ENCODE measurements around the gene ANKMY1.
A peak's percentile ranks its signal among the peaks of the same experiment; 100 is the strongest.

The ANKMY1 gene

GRCh38 chr2:240557808-240558207, at the start of gene ANKMY1:
Gene ANKMY1, minus strand, starts transcription at chr2:240557988. Its CDS starts 653 bp downstream, at chr2:240557335.
- intact Hi-C loops (cut with DNase I; ENCODE audit: low total_unique reads) = loop anchor here (10.0 kb wide), 1 partner anchor 103 kb away; no protein-coding TSS in a partner anchor
- TF ChIP-seq CTCF (IDR thresholded peaks at IDR 0.05) = no peak
- Histone ChIP-seq H3K9me3 (no peaks in the 10 kb centered on the region), H3K27ac (no peak within 1 kb of the TSS), H3K27me3 (peaks cover 0 to 8% of the 10 kb centered on the region in 2 donors), H3K36me3 (peaks cover 0 to 8% (median 0%) of the 10 kb centered on the region in 3 donors), H3K4me1 (peaks cover 0 to 47% (median 34%) of the 10 kb centered on the region in 4 donors), H3K4me3 (peak within 1 kb of the TSS; percentile 41 to 54)
- DNase-seq = peak in 1 of 2 donors; percentile 71

GRCh38 chr2:240605867-240606743, 48.3 kb upstream of the ANKMY1 start:
- H3K27ac ChIP-seq = no peak overlapping the region
- intact Hi-C loops (cut with DNase I; ENCODE audit: low total_unique reads) = no loop called here
- no peak overlapping the region for H3K4me3 ChIP-seq
- peaks cover 0 to 13% (median 0%) of the 10 kb centered on the region in 3 donors for H3K36me3 ChIP-seq
- TF ChIP-seq CTCF (IDR thresholded peaks at IDR 0.05) = no peak
- H3K27me3 ChIP-seq = no peaks in the 10 kb centered on the region
- DNase-seq = peak in 1 of 2 donors; percentile 55
- no peaks in the 10 kb centered on the region for H3K9me3 ChIP-seq
- H3K4me1 ChIP-seq = peaks cover 0 to 7% (median 3%) of the 10 kb centered on the region in 4 donors

GRCh38 chr2:240604939-240605716, 47.3 kb upstream of the ANKMY1 start:
- Histone ChIP-seq H3K27ac (no peak overlapping the region), H3K4me1 (peaks cover 0 to 7% (median 3%) of the 10 kb centered on the region in 4 donors), H3K36me3 (peaks cover 0 to 23% (median 0%) of the 10 kb centered on the region in 3 donors), H3K27me3 (no peaks in the 10 kb centered on the region), H3K4me3 (no peak overlapping the region), H3K9me3 (no peaks in the 10 kb centered on the region)
- DNase-seq = peak in 1 of 2 donors; percentile 52
- TF ChIP-seq CTCF (IDR thresholded peaks at IDR 0.05) = no peak
- intact Hi-C loops (cut with DNase I; ENCODE audit: low total_unique reads) = no loop called here

GRCh38 chr2:240604291-240604938, 46.6 kb upstream of the ANKMY1 start:
- peak; percentile 74 to 83 for DNase-seq
- no peaks in the 10 kb centered on the region for H3K9me3 ChIP-seq
- peaks cover 0 to 7% (median 3%) of the 10 kb centered on the region in 4 donors for H3K4me1 ChIP-seq
- H3K36me3 ChIP-seq = peaks cover 0 to 30% (median 2%) of the 10 kb centered on the region in 3 donors
- H3K4me3 ChIP-seq = no peak overlapping the region
- TF ChIP-seq CTCF (IDR thresholded peaks at IDR 0.05) = peak; percentile 39 to 56
- H3K27me3 ChIP-seq = no peaks in the 10 kb centered on the region
- intact Hi-C loops (cut with DNase I; ENCODE audit: low total_unique reads) = no loop called here
- no peak overlapping the region for H3K27ac ChIP-seq

GRCh38 chr2:240603846-240604245, 46.1 kb upstream of the ANKMY1 start:
- peak in 1 of 2 donors; percentile 53 for DNase-seq

More at GRCh38 chr2:240603846-240604245, 46.1 kb upstream of the ANKMY1 start:
- intact Hi-C loops (cut with DNase I; ENCODE audit: low total_unique reads) = no loop called here
- H3K36me3 ChIP-seq = peaks cover under 1 to 36% (median 7%) of the 10 kb centered on the region in 3 donors
- H3K4me1 ChIP-seq = peaks cover 0 to 7% (median 3%) of the 10 kb centered on the region in 4 donors
- no peak overlapping the region for H3K27ac ChIP-seq
- H3K4me3 ChIP-seq = no peak overlapping the region
- no peaks in the 10 kb centered on the region for H3K27me3 ChIP-seq
- no peaks in the 10 kb centered on the region for H3K9me3 ChIP-seq
- TF ChIP-seq CTCF (IDR thresholded peaks at IDR 0.05) = no peak
